CD4-positive, CD25-positive, alpha-beta regulatory T cell (primary cell): ENCODE results near the gene CD101. TPM values are rescaled to one million over a fixed set of nuclear protein-coding genes. Genes with fewer than 3 reads are reported as not detected.

Source experiments
- ATAC-seq, 2 donors: fragments of 150-1000 bp; cut with Tn5 transposase; one replicate each; pipeline ENCODE4 v1.10.0; 2021; ENCODE audit warnings: low read depth in 2 of 2, moderate number of reproducible peaks in 2 of 2, moderate library complexity in 1 of 2
- DNase-seq, 3 donors: peaks; one replicate each; pipeline versions ENCODE4 v3.0.0 to v3.0.0-alpha.2; 2012 to 2022; ENCODE audit warnings: mixed read lengths in 1 of 3
- H3K27ac ChIP-seq: one replicate; pipeline ENCODE4 v1.7.0; 2013; ENCODE audit warnings: mild to moderate bottlenecking, low read length; ENCODE audit not compliant: insufficient read depth, poor library complexity, severe bottlenecking
- H3K27me3 ChIP-seq: one replicate; pipeline ENCODE4 v1.7.0; 2013; ENCODE audit warnings: low read length; ENCODE audit not compliant: control insufficient read depth, insufficient read depth
- H3K36me3 ChIP-seq: one replicate; pipeline ENCODE4 v1.7.0; 2013; ENCODE audit warnings: mild to moderate bottlenecking, low read length, moderate library complexity; ENCODE audit not compliant: control insufficient read depth, insufficient read depth
- H3K4me1 ChIP-seq: 2 replicates; pipeline ENCODE4 v1.7.0; 2013; ENCODE audit warnings: mild to moderate bottlenecking, low read length; ENCODE audit not compliant: insufficient read depth, control insufficient read depth, poor library complexity, severe bottlenecking
- H3K4me3 ChIP-seq: one replicate; pipeline ENCODE4 v1.7.0; 2013; ENCODE audit warnings: low read depth, mild to moderate bottlenecking, low read length, moderate library complexity
- H3K9me3 ChIP-seq, 2 experiments: 1 replicate in 1 of 2; 2 replicates in 1 of 2; pipeline ENCODE4 v1.7.0; 2013; ENCODE audit warnings: low read length in 2 of 2, mild to moderate bottlenecking in 1 of 2, moderate library complexity in 1 of 2; ENCODE audit not compliant: control insufficient read depth in 2 of 2
- H3K27ac Mint-ChIP-seq, 3 donors: one replicate each; pipeline ENCODE4 v1.8.0; 2020 to 2022; ENCODE audit warnings: mild to moderate bottlenecking in 3 of 3, mixed read lengths in 3 of 3, moderate library complexity in 2 of 3
- H3K27me3 Mint-ChIP-seq: one replicate; pipeline ENCODE4 v1.8.0; 2022; ENCODE audit warnings: mild to moderate bottlenecking, mixed read lengths
- H3K36me3 Mint-ChIP-seq: one replicate; pipeline ENCODE4 v1.8.0; 2020; ENCODE audit warnings: mixed read lengths
- H3K4me1 Mint-ChIP-seq, 4 donors: one replicate each; pipeline ENCODE4 v1.8.0; 2020 to 2022; ENCODE audit warnings: mixed read lengths in 4 of 4, mild to moderate bottlenecking in 1 of 4
- H3K4me3 Mint-ChIP-seq, 4 donors: one replicate each; pipeline ENCODE4 v1.8.0; 2020 to 2022; ENCODE audit warnings: mild to moderate bottlenecking in 4 of 4, mixed read lengths in 4 of 4, moderate library complexity in 3 of 4
- H3K9me3 Mint-ChIP-seq, 7 donors: one replicate each; pipeline ENCODE4 v1.8.0; 2020 to 2022; ENCODE audit warnings: mixed read lengths in 7 of 7, mild to moderate bottlenecking in 3 of 7, moderate library complexity in 2 of 7
- polyA plus RNA-seq, 4 donors: library from polyadenylated mRNA; unstranded; fragments of 300-500 nt; fragmentation: Illumina TruSeq; gene quantifications; one replicate each; pipeline ENCODE4 v1.2.3, GENCODE V29; 2021
- total RNA-seq: library from RNA; stranded (reverse); gene quantifications from one replicate; pipeline ENCODE4 v1.2.3, GENCODE V29; 2022

CD101 gene
- total and polyA plus RNA-seq, 5 donors from 2014 or later = 4.3 to 38.9 (median 14.9) TPM

DNA sequence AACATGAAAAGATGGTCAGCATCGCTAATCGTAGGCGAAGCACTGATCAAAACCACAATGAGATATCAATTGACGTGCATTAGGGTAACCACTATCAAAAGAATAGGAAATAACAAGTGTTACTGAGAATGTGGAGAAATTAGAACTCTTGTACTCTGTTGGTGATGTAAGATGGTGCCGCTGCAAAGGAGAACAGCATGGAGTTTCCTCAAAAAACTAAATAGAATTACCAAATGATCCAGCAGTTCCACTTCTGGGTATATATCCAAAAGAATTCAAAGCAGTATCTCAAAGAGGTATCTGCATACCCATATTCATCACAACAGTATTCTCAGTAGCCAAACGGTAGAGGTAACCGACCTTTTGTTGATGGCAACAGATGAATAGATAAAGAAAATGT is 8.3 kb upstream of the CD101 start:
- H3K4me1 Mint-ChIP-seq = peaks cover 5 to 17% (median 11%) of the 10 kb centered on the region in 4 donors
- Histone ChIP-seq H3K9me3 (no peaks in the 10 kb centered on the region), H3K36me3 (no peaks in the 10 kb centered on the region), H3K4me1 (peaks cover 12% of the 10 kb centered on the region), H3K4me3 (no peak overlapping the region), H3K27ac (no peak overlapping the region), H3K27me3 (no peaks in the 10 kb centered on the region)
- H3K27me3 Mint-ChIP-seq = no peaks in the 10 kb centered on the region
- no peak for ATAC-seq
- H3K36me3 Mint-ChIP-seq = no peaks in the 10 kb centered on the region
- no peak for DNase-seq
- H3K9me3 Mint-ChIP-seq = peaks cover 0 to 3% (median 0%) of the 10 kb centered on the region in 7 donors
- no peak overlapping the region for H3K4me3 Mint-ChIP-seq
- no peak overlapping the region for H3K27ac Mint-ChIP-seq

DNA sequence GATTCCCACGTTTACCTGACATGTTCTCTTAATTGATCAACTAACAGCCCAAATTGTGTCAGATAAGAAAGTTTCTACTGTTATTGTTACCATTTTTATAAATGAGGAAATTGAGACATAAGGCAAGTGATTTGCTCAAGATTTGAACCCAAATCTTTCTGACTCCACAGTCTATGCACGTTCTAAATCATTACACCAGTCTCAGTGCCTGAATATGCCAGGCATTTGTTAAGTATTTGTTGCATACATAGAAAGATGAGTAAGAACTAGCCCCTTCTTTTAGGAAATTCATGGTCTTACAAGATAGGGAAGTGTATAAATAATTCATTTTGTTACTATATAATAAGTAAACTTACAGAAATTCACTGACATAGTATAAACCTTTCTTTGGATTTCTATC is 7.1 kb upstream of the CD101 start:
- H3K27me3 ChIP-seq = no peaks in the 10 kb centered on the region
- no peak overlapping the region for H3K27ac ChIP-seq
- Mint-ChIP-seq H3K27ac (no peak overlapping the region), H3K9me3 (peaks cover 0 to 3% (median 0%) of the 10 kb centered on the region in 7 donors), H3K4me1 (peaks cover 5 to 12% (median 9%) of the 10 kb centered on the region in 4 donors), H3K4me3 (no peak overlapping the region), H3K36me3 (no peaks in the 10 kb centered on the region), H3K27me3 (no peaks in the 10 kb centered on the region)
- peaks cover 12% of the 10 kb centered on the region for H3K4me1 ChIP-seq
- no peaks in the 10 kb centered on the region for H3K9me3 ChIP-seq
- H3K36me3 ChIP-seq = no peaks in the 10 kb centered on the region
- DNase-seq (no peak), ATAC-seq (no peak)
- H3K4me3 ChIP-seq = no peak overlapping the region

DNA sequence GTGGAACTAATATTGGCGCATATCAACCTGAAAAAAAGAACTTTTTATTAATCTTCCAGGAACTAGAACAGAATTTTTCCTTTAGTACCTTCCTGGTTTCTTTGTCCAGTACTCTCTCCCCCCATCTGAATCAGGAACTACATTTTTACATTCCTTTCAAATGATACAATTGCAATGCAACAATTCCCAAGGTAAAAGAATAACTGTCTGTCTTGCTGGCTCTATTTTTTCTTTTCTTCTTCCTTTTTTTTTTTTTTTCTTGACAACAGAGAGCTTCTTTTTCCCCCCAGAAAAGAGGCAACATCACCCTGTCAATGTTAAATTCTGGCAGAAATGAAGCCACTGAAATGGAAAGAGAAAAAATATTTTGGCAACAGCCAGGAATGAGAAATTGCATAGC is 4.5 kb upstream of the CD101 start:
- no peaks in the 10 kb centered on the region for H3K9me3 ChIP-seq
- DNase-seq (no peak), ATAC-seq (no peak)
- peaks cover 0 to 3% (median 0%) of the 10 kb centered on the region in 7 donors for H3K9me3 Mint-ChIP-seq
- H3K4me3 Mint-ChIP-seq = no peak overlapping the region
- H3K4me1 ChIP-seq = peaks cover 12% of the 10 kb centered on the region
- H3K36me3 ChIP-seq = no peaks in the 10 kb centered on the region
- peaks cover 10 to 28% (median 20%) of the 10 kb centered on the region in 4 donors for H3K4me1 Mint-ChIP-seq
- no peak overlapping the region for H3K4me3 ChIP-seq
- H3K27me3 ChIP-seq = no peaks in the 10 kb centered on the region
- no peaks in the 10 kb centered on the region for H3K36me3 Mint-ChIP-seq
- H3K27ac ChIP-seq = no peak overlapping the region
- no peaks in the 10 kb centered on the region for H3K27me3 Mint-ChIP-seq
- H3K27ac Mint-ChIP-seq = no peak overlapping the region

DNA sequence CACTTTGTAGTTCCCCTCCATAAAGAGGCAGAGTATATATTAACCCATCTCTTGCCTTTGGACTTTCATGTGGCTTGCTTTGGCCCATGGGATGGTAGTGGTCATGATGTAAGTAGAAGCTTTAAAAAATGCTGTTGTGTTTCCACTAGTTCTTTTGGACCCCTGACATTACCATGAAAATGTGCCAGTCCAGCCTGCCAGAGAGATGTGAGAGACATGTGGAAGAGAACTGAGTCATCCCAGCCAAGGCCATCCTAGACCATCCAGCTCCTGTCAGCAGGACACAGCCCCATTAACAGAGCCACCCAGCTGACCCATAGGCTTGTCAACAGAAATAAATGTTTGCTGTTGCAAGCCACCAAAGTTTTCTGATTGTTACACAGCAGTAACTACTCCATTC is 3.9 kb upstream of the CD101 start:
- Histone ChIP-seq H3K27ac (no peak overlapping the region), H3K4me1 (peaks cover 14% of the 10 kb centered on the region), H3K9me3 (no peaks in the 10 kb centered on the region), H3K36me3 (no peaks in the 10 kb centered on the region), H3K4me3 (no peak overlapping the region), H3K27me3 (no peaks in the 10 kb centered on the region)
- H3K4me1 Mint-ChIP-seq = peaks cover 13 to 28% (median 22%) of the 10 kb centered on the region in 4 donors
- peak overlapping the region in 1 of 3 donors; percentile 88 for H3K27ac Mint-ChIP-seq
- peaks cover 0 to 3% (median 0%) of the 10 kb centered on the region in 7 donors for H3K9me3 Mint-ChIP-seq
- DNase-seq (no peak), ATAC-seq (no peak)
- H3K36me3 Mint-ChIP-seq = no peaks in the 10 kb centered on the region
- H3K27me3 Mint-ChIP-seq = no peaks in the 10 kb centered on the region
- no peak overlapping the region for H3K4me3 Mint-ChIP-seq

DNA sequence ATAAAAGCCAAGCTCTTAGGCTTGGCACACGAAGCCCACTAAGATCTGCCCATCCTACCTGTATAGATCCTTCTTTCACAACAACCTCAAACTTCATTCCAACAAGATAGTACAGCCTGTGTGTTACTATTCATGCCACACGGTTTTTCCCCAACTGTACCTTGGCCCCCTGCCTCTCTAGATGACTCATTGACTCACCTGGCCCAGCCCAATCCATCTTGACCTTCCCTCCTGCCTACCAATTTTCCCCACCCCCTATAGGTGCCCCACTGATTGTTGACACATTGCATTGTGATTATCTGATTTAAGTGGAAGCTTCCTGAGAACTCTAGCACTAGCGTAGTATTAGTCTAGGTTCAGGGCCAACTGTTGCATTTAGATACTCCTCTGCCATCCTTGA is 2.0 kb upstream of the CD101 start:
- Mint-ChIP-seq H3K4me1 (peaks cover 13 to 46% (median 26%) of the 10 kb centered on the region in 4 donors), H3K36me3 (no peaks in the 10 kb centered on the region), H3K9me3 (peaks cover 0 to 2% (median 0%) of the 10 kb centered on the region in 7 donors), H3K4me3 (no peak overlapping the region), H3K27ac (peak overlapping the region in 2 of 3 donors; percentile 59 to 88), H3K27me3 (no peaks in the 10 kb centered on the region)
- Histone ChIP-seq H3K27ac (no peak overlapping the region), H3K36me3 (no peaks in the 10 kb centered on the region), H3K27me3 (no peaks in the 10 kb centered on the region), H3K9me3 (no peaks in the 10 kb centered on the region), H3K4me3 (no peak overlapping the region), H3K4me1 (peaks cover 14% of the 10 kb centered on the region)
- DNase-seq (no peak), ATAC-seq (no peak)

DNA sequence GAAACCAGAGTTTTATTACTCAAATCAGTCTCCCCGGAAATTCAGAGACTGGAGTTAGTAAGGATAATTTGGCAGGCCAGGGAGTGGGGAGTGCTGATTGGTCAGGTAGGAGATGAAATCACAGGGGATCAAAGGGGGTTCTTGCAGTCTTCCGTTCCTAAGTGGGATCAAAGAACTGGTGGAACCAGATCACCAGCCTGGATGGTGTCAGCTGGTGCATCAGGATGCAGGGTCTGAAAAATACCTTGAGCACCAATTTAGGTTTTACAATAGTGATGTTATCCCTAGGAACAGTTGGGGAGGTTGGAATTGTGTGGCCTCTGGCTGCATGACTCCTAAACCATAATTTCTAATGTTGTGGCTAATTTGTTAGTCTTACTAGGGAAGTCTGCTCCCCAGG is 1.4 kb upstream of the CD101 start:
- Mint-ChIP-seq H3K9me3 (peaks cover 0 to 2% (median 0%) of the 10 kb centered on the region in 7 donors), H3K27me3 (no peaks in the 10 kb centered on the region), H3K4me3 (no peak overlapping the region), H3K4me1 (peaks cover 13 to 52% (median 26%) of the 10 kb centered on the region in 4 donors), H3K36me3 (peaks cover 1% of the 10 kb centered on the region), H3K27ac (peak overlapping the region in 2 of 3 donors; percentile 84 to 88)
- no peak overlapping the region for H3K4me3 ChIP-seq
- no peaks in the 10 kb centered on the region for H3K9me3 ChIP-seq
- H3K36me3 ChIP-seq = no peaks in the 10 kb centered on the region
- no peak for ATAC-seq
- DNase-seq = no peak
- H3K27me3 ChIP-seq = no peaks in the 10 kb centered on the region
- no peak overlapping the region for H3K27ac ChIP-seq
- peaks cover 14% of the 10 kb centered on the region for H3K4me1 ChIP-seq

DNA sequence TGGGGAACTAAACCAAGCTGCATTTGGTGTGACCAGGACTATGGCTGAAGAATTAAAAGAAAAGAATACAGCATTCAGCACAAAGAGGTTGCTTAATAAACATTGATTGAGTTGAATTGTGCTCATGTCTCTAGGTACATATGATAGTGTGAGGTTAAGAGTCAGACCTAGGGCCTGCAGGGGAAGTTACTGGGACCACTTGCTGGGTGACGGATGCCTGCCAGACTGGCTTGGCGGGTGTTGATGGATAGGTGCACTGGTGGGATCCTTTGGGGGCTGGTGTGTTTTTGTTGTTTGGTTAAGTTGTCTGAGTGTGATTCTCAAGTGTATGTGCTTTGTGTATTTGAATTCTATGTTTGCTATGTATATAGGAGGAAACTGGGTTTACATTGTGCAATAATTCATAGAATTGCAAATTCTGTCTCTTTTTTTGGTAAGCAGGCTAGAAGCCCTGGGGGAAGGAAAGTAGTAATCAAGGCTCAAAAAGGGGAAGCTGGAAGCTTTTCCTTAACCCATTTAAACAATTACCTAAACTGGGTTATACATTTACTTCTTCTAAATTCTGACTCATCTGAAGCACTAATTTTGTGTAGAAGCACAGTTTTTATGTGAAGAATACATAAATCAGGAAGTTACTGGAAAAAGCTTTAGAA is 1.8 kb downstream of the CD101 start:
- H3K4me1 ChIP-seq = peaks cover 14% of the 10 kb centered on the region
- peaks cover 6% of the 10 kb centered on the region for H3K36me3 Mint-ChIP-seq
- H3K9me3 ChIP-seq = no peaks in the 10 kb centered on the region
- peak overlapping the region; percentile 61 for H3K4me3 ChIP-seq
- DNase-seq (no peak), ATAC-seq (no peak)
- H3K27me3 Mint-ChIP-seq = no peaks in the 10 kb centered on the region
- H3K4me3 Mint-ChIP-seq = peak overlapping the region in 3 of 4 donors; percentile 21 to 89 (median 84)
- peaks cover 17 to 80% (median 34%) of the 10 kb centered on the region in 4 donors for H3K4me1 Mint-ChIP-seq
- H3K36me3 ChIP-seq = no peaks in the 10 kb centered on the region
- H3K27me3 ChIP-seq = no peaks in the 10 kb centered on the region
- H3K27ac ChIP-seq = no peak overlapping the region
- H3K27ac Mint-ChIP-seq = peak overlapping the region; percentile 14 to 89 (median 50)
- no peaks in the 10 kb centered on the region for H3K9me3 Mint-ChIP-seq

DNA sequence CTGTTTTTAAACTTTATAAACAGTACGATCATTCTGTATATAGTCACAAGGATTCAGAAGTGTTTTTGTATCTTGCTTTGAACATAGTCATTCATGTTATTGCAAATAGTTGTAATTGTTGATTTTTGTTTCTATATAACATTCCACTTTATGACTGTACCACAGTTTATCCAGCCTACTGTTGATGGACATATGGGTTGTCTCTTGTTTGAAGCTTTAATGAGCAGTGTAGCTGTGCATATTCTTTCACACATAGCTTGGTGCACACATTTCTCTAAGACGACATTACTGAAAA is 6.1 kb downstream of the CD101 start:
- Mint-ChIP-seq H3K4me1 (peaks cover 4 to 84% (median 30%) of the 10 kb centered on the region in 4 donors), H3K27me3 (no peaks in the 10 kb centered on the region), H3K27ac (peak overlapping the region in 1 of 3 donors; percentile 87), H3K4me3 (peak overlapping the region in 2 of 4 donors; percentile 47 to 65), H3K9me3 (no peaks in the 10 kb centered on the region), H3K36me3 (peaks cover 19% of the 10 kb centered on the region)
- Histone ChIP-seq H3K4me3 (no peak overlapping the region), H3K4me1 (peaks cover 10% of the 10 kb centered on the region), H3K27me3 (no peaks in the 10 kb centered on the region), H3K27ac (no peak overlapping the region), H3K9me3 (no peaks in the 10 kb centered on the region), H3K36me3 (no peaks in the 10 kb centered on the region)
- DNase-seq (no peak), ATAC-seq (no peak)
